BJ (cell line): Measurements from ENCODE around the gene RP2. TPM values are rescaled to one million over a fixed set of nuclear protein-coding genes. Genes with fewer than 3 reads are reported as not detected.

Source experiments
- CTCF ChIA-PET: fragments of 350-600 bp; formaldehyde crosslinking; extraction: SDS; loops from one replicate; lab custom pipeline; 2021; ENCODE audit warnings: antibody characterized with exemption, inconsistent platforms; lab: Yijun Ruan, JAX
- POLR2A ChIA-PET: fragments of 300-600 bp; sonication (Branson Sonifier 250); formaldehyde crosslinking; extraction: SDS; loops from one replicate; lab custom pipeline; 2021; ENCODE audit warnings: antibody characterized with exemption; lab: Charles Lee
- DNase-seq: peaks from one replicate; pipeline ENCODE4 v3.0.0-alpha.2; 2011; ENCODE audit warnings: low read depth
- H3K27me3 ChIP-seq: 2 replicates; pipeline ENCODE4 v1.6.0; 2011; ENCODE audit warnings: low read length; ENCODE audit not compliant: control insufficient read depth, insufficient read depth
- H3K36me3 ChIP-seq: 2 replicates; pipeline ENCODE4 v1.5.1; 2011; ENCODE audit warnings: low read length; ENCODE audit not compliant: control insufficient read depth, insufficient read depth
- H3K4me3 ChIP-seq: 2 replicates; pipeline ENCODE4 v1.5.1; 2011; ENCODE audit warnings: low read depth, mild to moderate bottlenecking, control low read depth, low read length
- CTCF ChIP-seq: IDR thresholded peaks from 2 replicates; pipeline ENCODE4 v1.5.1; 2011; ENCODE audit warnings: low read depth, mild to moderate bottlenecking, control low read depth, inconsistent platforms, low read length, moderate library complexity; ENCODE audit not compliant: insufficient read depth
- polyA plus RNA-seq: library from polyadenylated mRNA; depleted of rRNA; stranded (reverse); fragments of >200 nt; gene quantifications from 2 replicates; pipeline ENCODE4 v1.2.3, GENCODE V29; 2011

RP2 gene
- polyA plus RNA-seq, 1 experiment, result 7.4 TPM

GRCh38 chrX:46841346-46841745 lies 4.5 kb downstream of the RP2 start:
- CTCF ChIA-PET, result interaction anchor here (1.0 kb wide), 1 partner anchor 190 kb away, joined by 3 read pairs; no protein-coding TSS in a partner anchor
- no peak for DNase-seq

GRCh38 chrX:46844913-46845312 lies 8.1 kb downstream of the RP2 start:
- no peak for TF ChIP-seq CTCF
- Histone ChIP-seq H3K4me3 (no peak overlapping the region), H3K27me3 (no peaks in the 10 kb centered on the region), H3K36me3 (no peaks in the 10 kb centered on the region)
- CTCF ChIA-PET, result no interaction called here
- POLR2A ChIA-PET, result no interaction called here
- DNase-seq, result no peak

More at GRCh38 chrX:46841346-46841745, 4.5 kb downstream of the RP2 start:
- POLR2A ChIA-PET, result no interaction called here
- Histone ChIP-seq H3K36me3 (no peaks in the 10 kb centered on the region), H3K4me3 (no peak overlapping the region), H3K27me3 (no peaks in the 10 kb centered on the region)
- no peak for TF ChIP-seq CTCF

- H3K36me3 ChIP-seq, result no peaks in the 10 kb centered on the region; the same call in 1 of the 2 replicates
- no peak for DNase-seq
- no peak overlapping the region for H3K4me3 ChIP-seq
- CTCF ChIA-PET, result no interaction called here
- POLR2A ChIA-PET, result no interaction called here
- TF ChIP-seq CTCF, result no peak
- H3K27me3 ChIP-seq, result no peaks in the 10 kb centered on the region
Observed at GRCh38 chrX:46849933-46850332, 13.1 kb downstream of the RP2 start.

- no peak overlapping the region for H3K4me3 ChIP-seq
- no peak for TF ChIP-seq CTCF
- ChIA-PET CTCF (no interaction called here), POLR2A (no interaction called here)
- H3K27me3 ChIP-seq, result no peaks in the 10 kb centered on the region
- no peak for DNase-seq
- H3K36me3 ChIP-seq, result peaks cover 1% of the 10 kb centered on the region; the same call in 1 of the 2 replicates
Observed at GRCh38 chrX:46850771-46851170, 13.9 kb downstream of the RP2 start.

- TF ChIP-seq CTCF, result no peak
- Histone ChIP-seq H3K4me3 (no peak overlapping the region), H3K27me3 (no peaks in the 10 kb centered on the region), H3K36me3 (peaks cover 1% of the 10 kb centered on the region; the same call in 1 of the 2 replicates)
- DNase-seq, result no peak
- ChIA-PET CTCF (interaction anchor here (0.6 kb wide), 1 partner anchor 301 kb away, joined by 5 read pairs; no protein-coding TSS in a partner anchor), POLR2A (no interaction called here)
Observed at GRCh38 chrX:46856483-46856882, 19.6 kb downstream of the RP2 start.
